ENCODE results near the gene IQCN.

Gene IQCN

DNA sequence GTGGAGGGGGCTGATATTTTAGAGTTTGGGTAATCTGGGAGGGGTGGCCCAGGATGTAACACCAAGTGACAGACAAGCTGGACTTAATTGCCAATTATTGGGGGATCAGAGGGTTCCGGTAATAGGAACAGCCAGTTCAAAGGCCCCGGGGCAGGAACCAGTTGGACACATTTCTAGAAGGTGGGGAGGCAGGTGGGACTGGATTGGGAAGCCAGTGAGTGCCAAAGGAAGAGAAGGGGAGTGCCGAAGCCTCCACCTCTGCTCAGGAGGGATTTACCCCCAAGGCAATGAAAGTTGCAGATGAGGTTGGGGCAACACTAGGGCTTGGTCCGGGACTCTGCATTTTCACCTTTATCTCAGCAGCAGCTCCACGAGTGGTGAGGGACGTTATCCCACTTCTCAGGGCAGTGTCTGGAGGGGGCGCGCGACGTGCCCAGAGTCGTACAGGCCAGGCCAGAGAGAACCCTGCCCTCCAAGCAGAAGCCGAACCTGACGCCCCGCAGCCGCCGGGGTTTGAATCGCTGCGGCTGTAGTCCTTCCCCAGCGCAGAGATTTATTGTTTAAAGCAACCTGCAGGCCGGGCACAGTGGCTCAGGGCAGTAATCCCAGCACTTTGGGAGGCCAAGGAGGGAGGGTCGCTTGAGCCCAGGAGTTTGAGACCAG, 12.9 kb upstream of the IQCN start:
- DNase-seq, result no peak

DNA sequence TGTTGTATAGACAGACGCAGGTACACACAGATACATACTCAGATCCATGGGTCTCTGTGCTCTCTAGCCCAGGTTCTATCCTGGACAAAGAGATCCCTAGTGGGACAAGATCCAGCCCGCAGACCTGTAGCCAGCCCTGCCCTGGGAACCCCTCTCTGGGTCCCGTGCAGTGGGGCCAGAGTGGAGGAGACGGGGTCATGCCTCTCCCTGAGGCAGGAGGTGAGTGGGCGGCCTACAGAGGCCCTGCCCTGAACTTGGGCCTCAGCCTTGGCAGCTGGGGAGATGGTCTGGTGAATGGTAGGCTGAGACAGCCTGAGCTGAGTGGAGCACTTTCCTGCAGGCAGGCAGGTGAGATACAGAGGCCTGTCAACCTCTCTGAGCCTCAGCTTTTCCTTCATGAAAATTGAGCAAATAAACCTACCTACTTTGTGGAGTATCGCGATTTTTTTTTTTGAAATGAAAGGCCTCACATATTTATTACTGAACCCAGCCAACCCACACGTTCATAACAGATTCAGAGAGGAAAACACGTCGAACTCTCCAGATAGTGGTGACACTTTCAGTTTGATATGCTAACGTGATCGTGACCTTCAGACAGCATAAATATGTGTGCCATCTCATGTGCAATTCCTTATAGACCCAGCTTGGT, 10.6 kb upstream of the IQCN start:
- peak; percentile 44 for DNase-seq

DNA sequence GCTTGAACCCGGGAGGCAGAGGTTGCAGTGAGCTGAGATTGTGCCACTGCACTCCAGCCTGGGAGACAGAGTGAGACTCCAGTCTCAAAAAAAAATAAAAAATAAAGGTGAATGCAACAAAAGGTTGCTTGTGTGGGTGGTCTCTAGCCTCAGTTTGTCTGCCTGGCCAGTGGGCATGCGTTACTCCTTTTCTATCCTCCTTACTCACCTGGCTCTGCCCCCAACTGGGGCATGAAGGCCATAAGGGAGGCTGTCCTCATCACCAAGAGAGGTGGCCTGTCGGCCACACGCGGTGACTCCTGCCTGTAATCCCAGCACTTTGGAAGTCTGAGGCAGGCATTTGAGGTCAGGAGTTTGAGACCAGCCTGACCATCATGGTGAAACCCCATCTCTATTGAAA, 9.1 kb upstream of the IQCN start:
- no peak for DNase-seq

DNA sequence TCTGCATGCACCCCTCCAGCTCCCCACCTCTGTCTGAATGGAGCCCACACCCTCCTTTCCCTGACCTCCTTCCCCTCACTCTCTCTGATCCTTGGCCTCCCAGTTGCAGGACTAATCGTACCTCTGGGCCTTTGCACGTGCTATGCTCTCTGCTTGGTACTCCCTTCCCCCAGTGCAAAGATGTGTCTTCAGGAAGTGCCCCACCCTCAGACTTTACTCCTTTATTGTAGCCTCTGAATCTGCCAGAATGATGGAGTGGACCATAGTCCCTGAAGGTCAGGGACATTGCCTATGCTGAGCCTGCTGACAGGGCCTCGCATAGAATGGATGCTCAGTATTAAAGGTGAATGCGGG, 8.5 kb upstream of the IQCN start:
- peak; percentile 40 for DNase-seq

DNA sequence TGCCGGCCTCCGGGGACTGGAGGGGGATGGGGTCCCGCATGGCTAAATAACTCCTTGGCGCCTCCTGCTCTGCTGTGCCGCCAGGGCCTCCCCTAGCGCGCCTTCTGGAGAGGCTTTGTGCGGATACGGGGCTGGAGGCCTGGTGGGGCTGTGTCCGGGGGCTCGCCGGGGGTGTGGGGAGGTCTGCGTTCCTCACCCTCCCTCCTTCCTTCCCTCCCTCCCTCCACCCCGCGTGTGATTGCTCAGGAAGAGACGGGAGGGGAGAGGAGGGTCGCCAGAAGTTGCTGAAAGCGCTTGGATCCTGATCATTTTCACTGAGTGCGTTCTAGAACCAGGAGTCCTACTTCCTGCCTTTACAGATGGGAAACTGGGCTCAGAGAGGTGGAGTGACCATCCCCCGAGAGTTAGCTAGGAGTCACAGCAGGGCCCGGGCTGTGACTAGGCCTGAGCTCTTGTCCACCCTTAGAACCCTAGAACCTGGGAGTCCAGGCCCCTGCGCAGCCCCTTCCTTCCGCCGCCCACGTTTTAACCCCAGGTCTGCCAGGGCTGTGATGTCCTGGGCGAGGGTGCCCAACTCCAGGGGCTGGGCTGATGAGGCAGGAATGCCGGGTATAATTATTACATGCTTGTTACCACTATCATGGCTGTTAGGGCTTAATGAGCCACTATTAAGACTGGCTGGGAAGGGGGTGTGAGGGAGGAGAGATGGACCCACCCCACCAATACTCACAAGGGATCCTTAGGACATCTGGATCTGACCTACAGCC, 8.0 kb upstream of the IQCN start:
- no peak for DNase-seq

DNA sequence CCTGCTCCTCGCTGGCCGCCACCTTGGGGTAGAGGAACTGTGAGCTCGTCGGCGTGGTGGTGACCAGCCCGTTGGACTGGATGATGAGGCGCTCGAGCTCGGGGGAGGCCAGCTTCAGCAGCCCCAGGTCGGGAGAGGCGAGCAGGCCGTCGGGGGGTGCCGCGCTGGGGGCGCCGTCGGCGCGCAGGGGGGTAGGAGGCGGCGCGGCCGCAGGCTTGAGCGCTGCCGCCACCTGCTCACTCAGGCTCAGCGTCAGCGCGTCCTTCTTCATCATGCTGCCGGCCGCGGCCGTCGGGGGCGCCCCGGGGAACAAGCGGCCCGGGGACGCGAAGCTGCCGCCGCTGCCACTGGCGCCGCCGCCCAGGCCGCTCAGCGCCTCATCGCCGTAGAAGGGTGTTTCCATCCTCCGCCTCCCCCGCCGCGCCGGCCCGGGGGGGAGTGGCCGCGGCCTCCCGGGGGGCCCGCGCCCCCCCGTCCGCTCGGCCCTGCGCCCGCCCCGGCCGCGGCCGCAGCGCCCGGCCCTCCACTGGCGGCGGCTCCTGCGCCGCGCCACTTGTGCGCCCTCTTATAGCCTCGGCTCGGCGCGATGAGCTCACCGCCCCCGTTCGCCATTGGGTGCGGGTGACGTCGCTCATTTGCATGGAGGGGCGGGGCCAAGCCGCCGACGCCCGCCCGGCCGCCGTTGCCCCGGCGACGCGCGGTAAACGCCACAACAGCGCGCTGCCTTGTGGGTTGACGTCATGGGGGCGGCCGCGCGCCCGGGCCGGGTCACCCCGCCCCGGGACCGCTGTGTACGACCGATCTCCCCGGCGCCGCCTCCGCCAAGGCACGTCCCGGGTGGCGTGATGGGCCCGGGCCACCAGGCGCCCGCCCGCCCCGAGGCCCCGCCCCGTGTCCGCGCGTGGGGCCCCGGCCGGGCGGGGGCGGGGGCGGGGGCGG, 7.1 kb upstream of the IQCN start, which contains the start of gene JUND:
Gene JUND, minus strand, starts transcription at position 541 of the 939 bp plus-strand sequence. Its CDS starts 138 bp downstream, at position 403.
- peak; percentile 98 for DNase-seq

DNA sequence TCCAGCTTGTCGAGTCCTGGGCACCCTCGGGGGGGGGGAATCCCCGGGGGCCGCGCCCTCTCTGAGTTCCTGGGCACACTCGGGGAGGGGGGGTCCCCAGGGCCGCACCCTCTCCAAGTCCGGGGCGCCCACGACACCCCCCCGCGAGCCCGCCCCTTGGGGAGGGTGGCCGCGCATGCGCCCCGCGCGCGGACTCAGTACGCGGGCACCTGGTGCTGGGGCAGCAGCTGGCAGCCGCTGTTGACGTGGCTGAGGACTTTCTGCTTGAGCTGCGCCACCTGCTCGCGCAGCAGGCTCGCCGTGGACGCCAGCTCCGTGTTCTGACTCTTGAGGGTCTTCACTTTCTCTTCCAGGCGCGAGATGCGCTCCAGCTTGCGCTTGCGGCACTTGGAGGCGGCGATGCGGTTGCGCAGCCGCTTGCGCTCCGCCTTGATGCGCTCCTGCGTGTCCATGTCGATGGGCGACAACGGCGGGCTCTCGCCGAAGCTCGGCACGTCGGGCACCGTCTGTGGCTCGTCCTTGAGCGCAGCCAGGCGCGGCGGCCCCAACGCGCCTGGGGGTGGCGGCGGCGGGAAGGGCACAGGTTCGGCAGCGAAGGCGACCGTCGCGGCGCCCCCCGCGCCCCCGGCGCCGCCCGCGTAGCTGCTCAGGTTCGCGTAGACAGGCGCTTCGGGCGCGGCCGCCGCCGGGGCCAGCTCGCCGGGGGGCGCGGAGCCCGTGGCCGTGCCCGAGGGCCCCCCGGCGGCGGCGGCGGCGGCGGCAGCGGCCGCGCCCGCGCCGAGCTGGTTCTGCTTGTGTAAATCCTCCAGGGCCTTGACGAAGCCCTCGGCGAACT, 6.2 kb upstream of the IQCN start:
- peak; percentile 77 for DNase-seq

DNA sequence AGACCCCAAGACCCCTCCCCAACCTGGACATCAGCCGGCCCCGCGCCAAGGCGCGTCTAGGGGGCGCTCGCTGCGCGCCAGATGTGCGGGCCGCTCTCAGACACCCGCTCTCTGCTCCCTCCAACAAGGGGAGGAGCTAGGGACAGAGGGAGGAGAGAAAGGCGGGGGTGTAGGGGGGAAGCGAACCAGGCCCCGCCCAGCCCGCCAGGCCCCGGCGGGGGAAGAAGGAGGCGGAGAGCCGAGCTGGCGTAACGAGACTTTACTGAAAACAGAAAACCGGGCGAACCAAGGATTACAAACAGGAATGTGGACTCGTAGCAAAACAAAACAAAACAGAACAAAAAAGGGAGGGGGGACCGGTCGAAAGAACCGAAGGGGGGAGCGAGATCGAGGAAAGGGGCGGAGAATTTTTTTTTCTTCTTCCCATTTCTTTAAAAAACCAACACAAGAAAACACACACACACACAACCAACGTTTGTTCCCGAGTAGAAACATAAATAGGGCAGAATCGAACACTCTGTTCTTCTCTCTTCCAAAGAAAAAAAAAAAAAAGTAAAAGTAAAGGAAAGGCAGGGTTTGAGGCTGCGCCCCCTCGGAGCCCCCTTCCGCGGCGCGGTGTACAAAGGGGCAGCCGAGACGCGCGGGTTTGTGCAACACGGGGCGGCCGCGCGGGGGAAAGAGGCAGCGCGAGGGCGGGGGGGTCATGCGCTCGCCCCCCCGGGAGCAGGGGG, 5.4 kb upstream of the IQCN start:
- DNase-seq, result peak; percentile 90

DNA sequence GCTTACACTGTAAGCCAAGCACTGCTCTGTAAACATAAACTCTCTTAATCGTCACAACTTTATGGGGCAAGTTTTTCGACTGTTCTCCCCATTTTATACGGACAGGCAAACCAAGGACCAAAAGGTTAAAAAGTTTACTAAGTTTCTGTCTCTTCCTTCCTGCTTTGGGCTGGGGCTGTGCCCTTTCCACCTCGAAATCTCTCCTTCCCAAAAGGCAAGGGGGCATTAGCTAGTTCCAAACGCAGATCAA, 4.9 kb upstream of the IQCN start:
- no peak for DNase-seq

DNA sequence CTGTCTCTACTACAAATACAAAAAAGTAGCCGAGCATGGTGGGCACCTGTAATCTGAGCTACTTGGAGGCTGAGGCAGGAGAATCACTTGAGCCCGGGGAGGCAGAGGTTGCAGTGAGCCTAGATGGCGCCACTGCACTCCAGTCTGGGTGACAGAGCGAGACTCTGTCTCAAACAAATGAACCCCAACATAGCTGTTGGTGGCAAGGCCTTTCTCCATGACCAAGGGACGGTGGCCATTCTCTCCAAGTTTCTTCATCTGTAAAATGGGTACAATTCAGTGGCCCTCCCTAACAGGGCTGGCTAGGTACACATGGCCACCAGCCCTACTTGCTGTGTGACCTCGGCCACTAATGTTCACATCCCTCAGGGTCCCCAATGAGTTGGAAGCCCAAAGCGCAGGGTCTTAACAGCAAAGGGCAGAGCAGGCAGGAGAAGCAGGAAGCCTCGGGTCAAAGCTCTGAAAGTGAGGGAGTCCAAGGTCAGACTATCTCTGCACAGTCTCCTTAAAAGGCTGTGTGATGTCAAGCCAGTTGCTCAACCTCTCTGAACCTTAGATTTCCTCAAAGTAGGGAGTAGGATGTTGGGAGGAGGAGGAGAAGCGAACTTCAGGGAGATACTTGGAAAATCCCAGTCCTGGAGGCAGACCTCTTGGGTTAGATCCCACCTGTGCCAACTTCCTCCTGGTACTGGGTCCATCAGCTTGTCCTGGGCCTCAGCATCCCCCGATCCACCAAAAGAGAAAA, 4.4 kb upstream of the IQCN start:
- DNase-seq, result peak; percentile 70

DNA sequence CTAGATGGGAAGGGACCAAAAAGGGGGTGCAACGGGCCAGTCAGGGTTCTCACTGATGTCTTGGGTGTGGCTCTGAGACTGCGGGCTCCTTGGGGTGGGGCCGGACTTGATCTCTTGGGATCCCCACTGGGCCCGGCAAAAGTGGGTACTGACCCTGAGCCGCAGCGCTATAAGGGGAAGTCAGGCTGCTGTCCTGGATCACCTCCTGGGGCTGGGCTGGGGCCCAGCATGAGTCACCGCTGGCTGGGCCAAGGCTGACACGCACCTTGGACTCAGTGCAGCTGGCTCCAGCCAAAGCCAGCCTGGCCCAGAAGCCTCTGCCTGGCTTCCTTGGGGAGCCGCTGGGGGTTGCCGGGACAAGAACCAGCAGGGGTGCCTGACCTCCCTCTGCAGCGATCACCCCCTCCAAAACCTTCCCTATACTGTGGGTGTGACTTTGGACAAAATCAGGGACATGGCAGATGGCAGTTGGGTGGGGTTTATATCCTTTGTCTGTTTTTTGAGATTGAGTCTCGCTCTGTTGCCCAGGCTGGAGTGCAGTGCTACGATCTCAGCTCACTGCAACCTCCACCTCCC, 617 bp upstream of the IQCN start:
- DNase-seq, result peak; percentile 60

DNA sequence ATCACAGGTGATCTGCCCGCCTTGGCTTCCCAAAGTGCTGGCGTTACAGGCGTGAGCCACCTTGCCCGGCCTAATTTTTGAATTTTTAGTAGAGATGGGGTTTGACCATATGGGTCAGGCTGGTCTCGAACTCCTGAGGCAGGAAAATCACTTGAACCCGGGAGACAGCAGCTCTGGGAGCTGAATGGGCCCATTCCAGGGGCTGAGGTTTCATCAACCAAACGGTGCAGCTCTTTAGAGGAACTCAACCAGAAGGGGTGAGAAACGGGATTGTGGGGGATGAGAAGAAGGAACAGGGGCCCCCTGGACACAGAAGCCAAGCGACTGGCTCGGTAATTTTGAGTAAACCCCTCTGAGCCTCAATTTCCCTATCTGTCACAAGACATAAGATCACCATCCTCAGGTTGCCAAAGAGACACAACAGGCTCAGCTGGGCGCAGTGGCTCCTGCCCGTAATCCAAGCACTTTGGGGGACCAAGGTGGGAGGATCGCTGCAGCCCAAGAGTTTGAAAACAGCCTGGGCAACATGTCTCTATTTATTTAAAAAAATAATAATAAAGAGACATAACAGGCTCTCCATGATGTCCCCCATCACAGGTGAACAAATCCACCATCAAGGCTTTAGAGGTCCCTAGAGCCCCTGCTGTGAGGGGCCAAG, 562 bp downstream of the IQCN start:
- no peak for DNase-seq

DNA sequence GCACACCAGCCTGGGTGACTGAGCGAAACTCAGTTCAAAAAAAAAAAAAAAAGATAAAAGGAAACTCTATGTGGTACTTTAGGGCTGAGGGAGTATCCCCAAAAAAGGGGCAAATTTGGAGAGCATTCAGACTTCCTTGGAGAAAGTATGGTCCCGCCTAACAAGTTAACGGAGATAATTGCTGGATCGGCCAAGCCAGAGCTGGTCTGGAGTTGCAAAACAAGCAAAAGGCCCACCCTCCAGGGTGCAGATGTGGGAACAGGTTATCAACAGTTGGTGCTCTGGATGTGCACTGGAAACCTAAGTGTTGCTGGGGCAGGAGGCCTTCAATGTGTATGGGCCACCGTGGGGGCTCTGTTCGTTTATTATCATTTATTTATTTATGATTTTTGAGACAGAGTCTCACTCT, 2.8 kb downstream of the IQCN start:
- DNase-seq, result no peak

DNA sequence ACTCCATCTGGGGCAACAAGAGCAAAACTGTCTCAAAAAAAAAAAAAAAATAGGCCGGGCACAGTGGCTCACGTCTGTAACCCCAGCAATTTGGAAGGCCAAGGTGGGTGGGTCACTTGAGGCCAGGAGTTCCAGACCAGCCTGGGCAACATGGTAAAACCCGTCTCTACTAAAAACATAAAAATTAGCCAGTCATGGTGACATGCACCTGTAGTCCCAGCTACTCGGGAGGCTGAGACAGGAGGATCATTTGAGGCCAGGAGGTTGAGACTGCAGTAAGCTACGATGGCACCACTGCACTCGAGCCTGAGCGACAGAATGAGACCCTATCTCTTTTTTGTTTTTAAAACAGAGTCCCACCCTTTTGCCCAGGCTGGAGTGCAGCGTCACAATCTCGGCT, 3.9 kb downstream of the IQCN start:
- DNase-seq, result no peak

DNA sequence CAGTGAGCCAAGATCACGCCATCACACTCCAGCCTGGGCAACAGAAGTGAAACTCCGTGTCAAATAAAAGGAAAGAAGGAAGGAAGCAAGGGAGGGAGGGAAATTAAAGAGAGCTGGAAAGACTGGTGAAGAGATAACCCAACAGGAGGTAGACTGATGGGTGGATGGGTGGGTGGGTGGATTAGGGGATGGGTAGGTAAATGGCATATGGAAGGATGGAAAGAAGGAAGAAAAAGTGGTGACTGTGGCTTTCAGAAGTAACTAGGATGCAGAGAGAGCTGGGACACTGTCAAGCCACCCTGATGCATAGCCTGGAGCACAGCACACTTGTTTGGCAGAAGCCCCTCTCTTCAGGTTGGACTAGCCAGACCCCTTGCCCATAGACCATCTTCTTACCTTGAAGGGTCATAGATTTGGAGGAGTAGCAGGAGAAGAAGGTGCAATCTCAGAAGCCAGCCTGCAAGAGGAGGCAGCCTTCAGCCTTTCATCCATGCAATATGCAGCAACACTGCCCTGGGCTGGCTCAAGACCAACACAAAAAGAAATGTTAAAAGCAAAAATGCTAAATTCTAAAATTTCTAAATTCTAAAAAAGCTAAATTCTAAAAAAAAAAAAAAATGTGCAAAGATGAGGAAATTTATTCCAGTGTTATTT, 5.1 kb downstream of the IQCN start:
- no peak for DNase-seq

DNA sequence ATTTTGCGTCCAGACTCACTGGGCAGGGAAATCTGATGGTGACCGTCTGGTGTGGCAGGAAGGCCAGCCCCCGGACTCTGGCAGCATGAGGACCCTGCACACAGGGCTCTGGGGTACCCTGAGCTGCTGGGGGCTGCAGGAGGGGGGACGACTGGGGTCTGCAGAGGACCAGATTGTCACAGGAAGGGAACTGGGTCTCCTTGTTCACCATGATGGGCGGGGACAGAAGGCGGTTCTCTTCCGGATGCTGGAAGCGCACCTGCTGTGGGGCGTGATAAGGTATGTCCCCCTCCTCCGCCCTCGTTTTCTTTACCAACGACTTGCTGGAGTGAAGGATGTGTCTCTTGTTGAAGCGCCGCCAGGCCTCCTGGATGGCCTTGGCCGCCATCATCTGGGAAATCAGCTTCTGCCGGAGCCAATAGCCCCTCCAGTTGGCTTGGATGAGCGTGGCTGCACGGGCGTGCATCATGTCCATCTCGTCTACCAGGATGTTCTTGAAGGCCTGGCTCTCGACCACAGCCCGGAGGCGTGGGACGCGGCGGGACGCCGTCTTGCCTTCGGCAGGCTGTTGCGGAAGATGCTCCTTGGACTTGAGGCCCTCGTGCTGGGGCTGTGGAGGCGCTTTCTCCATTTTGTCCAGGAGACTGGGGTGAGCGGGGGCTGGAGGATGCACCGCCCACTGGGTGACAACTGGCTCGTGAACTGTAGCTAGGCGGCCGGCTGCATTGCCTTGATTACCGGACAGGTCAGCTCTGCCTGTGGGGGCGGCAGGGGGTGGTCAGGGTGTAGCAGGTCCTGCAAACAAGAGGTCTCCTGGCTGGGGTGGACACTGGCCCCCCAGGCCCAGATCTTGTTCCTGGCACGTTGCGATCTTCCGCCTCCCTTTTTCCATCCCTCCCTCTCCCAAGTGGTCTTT, 7.2 kb downstream of the IQCN start:
- no peak for DNase-seq

DNA sequence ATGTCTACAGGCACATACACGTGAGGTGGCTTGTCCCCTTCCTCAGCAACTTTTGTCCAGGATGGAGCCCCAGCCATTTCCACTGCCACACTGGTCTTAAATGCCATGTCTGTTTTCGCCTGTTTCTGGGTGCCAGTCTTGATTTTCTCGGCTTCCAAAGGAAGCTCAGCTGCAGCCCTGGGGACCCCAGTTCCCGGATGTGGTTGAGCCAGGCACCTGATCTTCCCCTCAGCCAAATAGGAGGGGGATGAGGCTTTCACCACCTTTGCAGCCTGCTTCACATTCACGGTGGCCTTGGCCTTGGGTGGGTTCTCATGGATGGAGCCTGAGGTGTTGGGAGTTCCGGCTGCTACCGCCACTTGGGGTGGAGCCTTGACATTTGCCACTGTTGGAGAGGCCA, 8.7 kb downstream of the IQCN start:
- DNase-seq, result no peak

DNA sequence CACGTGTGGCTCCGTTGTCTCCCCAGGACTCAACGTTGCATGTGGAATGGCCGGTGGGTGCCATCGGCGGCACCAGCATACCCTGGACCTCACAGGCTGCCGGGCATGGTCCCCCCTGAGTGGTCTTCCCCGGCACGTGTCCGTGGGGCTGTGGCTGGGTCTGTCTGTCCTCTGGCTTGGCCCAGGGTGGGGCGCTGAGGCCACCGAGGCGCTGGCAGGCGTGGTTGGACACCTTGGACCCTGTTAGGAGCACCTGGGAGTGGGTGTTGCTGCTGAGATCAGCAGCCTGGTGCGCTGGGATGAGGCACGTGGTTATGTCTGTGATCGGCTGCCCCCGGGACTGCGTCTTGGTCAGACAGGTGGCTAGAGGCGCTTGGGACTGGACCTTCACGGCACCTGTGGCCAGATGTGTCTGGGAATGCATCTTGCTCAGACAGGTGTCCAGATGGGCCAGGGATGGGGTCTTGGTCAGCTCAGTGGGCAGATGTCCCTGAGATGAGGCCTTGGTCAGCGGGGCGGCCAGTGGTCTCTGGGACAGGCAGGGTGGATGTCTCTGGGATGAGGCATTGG, 9.2 kb downstream of the IQCN start:
- no peak for DNase-seq

Data from activated T-cell treated with anti-CD3 and anti-CD28 coated beads, Interleukin-2, amount 50 U/mL, for 1 hour (primary cell).